Smooth muscle cell (in vitro differentiated cells): ENCODE data around the gene CUX1. TPM values are rescaled to one million over a fixed set of nuclear protein-coding genes. Genes with fewer than 3 reads are reported as not detected.

ENCODE experiments used
- DNase-seq: peaks from one replicate; lab custom pipeline; 2025; ENCODE audit not compliant: unreplicated experiment; lab: John Stamatoyannopoulos, UW
- H2AFZ ChIP-seq: fragments of 200-600 bp; sonication (generic); 2 replicates; pipeline ENCODE4 v1.6.0; 2016; ENCODE audit warnings: antibody characterized with exemption, low read depth, mild to moderate bottlenecking
- H3F3A ChIP-seq: fragments of 200-600 bp; sonication (generic); 2 replicates; pipeline ENCODE4 v1.6.0; 2017; ENCODE audit warnings: antibody characterized with exemption, low read depth
- H3K27ac ChIP-seq: fragments of 200-600 bp; sonication (generic); 2 replicates; pipeline ENCODE4 v1.5.1; 2016; ENCODE audit warnings: low read depth, mild to moderate bottlenecking
- H3K27me3 ChIP-seq: fragments of 200-600 bp; sonication (generic); 2 replicates; pipeline ENCODE4 v1.6.1; 2016; ENCODE audit warnings: low read depth, mild to moderate bottlenecking
- H3K36me3 ChIP-seq: fragments of 200-600 bp; sonication (generic); 2 replicates; pipeline ENCODE4 v1.5.1; 2016; ENCODE audit warnings: low read depth
- H3K4me1 ChIP-seq: fragments of 200-600 bp; sonication (generic); 2 replicates; pipeline ENCODE4 v1.5.1; 2016; ENCODE audit warnings: low read depth
- H3K4me2 ChIP-seq: fragments of 200-600 bp; sonication (generic); 2 replicates; pipeline ENCODE4 v1.6.0; 2016; ENCODE audit warnings: mild to moderate bottlenecking
- H3K4me3 ChIP-seq: fragments of 200-600 bp; sonication (generic); 2 replicates; pipeline ENCODE4 v1.5.1; 2016; ENCODE audit warnings: mild to moderate bottlenecking
- H3K79me2 ChIP-seq: fragments of 200-600 bp; sonication (generic); 2 replicates; pipeline ENCODE4 v1.6.0; 2016; ENCODE audit warnings: low read depth, mild to moderate bottlenecking
- H3K9ac ChIP-seq: fragments of 200-600 bp; sonication (generic); 2 replicates; pipeline ENCODE4 v1.6.0; 2016; ENCODE audit warnings: low read depth
- H3K9me3 ChIP-seq: fragments of 200-600 bp; sonication (generic); replicated peaks from 2 replicates; pipeline ENCODE4 v1.5.1; 2016; ENCODE audit warnings: low read depth
- H4K20me1 ChIP-seq: fragments of 200-600 bp; sonication (generic); 2 replicates; pipeline ENCODE4 v1.6.0; 2016; ENCODE audit warnings: low read depth
- WGBS: methylation state at CpG from one replicate; pipeline ENCODE4 v1.1.7; 2016; ENCODE audit warnings: low lambda C conversion rate; 5-methylcytosine and 5-hydroxymethylcytosine counted together
- polyA plus RNA-seq: library from polyadenylated mRNA; unstranded; fragments of >200 nt; fragmentation: Nextera tagmentation; extraction: Ambion mirVana; gene quantifications from 2 replicates; pipeline ENCODE4 v1.2.1, GENCODE V29; 2016
- total RNA-seq: library from RNA; depleted of rRNA; stranded (reverse); fragments of >200 nt; gene quantifications from 2 replicates; pipeline ENCODE4 v1.2.3, GENCODE V29; 2014
- TF ChIP-seq, protein P1 (sequence below): fragments of 200-600 bp; sonication (generic); IDR thresholded peaks from 2 replicates; pipeline ENCODE4 v1.5.1; 2017; ENCODE audit warnings: borderline replicate concordance, mild to moderate bottlenecking, antibody characterized with exemption; ENCODE audit not compliant: insufficient read depth, poor library complexity, severe bottlenecking

Gene CUX1
- total and polyA plus RNA-seq, 2 experiments from 2014 or later: 56.3 to 78.4 TPM

DNA sequence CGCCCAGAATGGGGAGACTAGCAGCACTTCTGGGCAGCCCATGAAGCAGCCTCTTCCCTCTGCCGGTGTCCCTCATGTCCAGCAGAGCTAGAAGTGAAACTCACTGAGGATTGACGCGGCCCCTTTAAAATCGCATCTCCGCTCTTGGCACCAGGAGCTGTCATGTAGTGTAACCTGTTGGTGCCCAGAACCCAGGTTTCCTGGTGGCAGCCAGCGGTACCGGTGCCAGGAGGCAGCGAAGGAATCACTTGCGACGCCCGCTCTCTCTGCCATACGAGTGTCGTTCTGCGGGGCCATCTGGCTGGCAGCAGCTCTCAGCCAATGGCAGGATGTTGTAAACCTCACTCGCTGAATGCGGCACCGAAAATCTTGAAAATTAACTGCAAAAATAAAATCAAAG lies 82.7 kb downstream of the CUX1 start:
- H3K9me3 ChIP-seq: no peaks in the 10 kb centered on the region
- peaks cover 100% of the 10 kb centered on the region for H3K79me2 ChIP-seq
- no peak for DNase-seq
- 96% methylated on average over 18 of the region's 18 CpGs for WGBS
- TF ChIP-seq, protein P1, sequence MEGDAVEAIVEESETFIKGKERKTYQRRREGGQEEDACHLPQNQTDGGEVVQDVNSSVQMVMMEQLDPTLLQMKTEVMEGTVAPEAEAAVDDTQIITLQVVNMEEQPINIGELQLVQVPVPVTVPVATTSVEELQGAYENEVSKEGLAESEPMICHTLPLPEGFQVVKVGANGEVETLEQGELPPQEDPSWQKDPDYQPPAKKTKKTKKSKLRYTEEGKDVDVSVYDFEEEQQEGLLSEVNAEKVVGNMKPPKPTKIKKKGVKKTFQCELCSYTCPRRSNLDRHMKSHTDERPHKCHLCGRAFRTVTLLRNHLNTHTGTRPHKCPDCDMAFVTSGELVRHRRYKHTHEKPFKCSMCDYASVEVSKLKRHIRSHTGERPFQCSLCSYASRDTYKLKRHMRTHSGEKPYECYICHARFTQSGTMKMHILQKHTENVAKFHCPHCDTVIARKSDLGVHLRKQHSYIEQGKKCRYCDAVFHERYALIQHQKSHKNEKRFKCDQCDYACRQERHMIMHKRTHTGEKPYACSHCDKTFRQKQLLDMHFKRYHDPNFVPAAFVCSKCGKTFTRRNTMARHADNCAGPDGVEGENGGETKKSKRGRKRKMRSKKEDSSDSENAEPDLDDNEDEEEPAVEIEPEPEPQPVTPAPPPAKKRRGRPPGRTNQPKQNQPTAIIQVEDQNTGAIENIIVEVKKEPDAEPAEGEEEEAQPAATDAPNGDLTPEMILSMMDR: no peak
- peaks cover 3% of the 10 kb centered on the region for H3F3A ChIP-seq
- H3K9ac ChIP-seq: no peak overlapping the region
- no peak overlapping the region for H2AFZ ChIP-seq
- no peak overlapping the region for H3K4me2 ChIP-seq
- H4K20me1 ChIP-seq: peaks cover 95% of the 10 kb centered on the region
- H3K4me3 ChIP-seq: no peak overlapping the region
- H3K36me3 ChIP-seq: no peaks in the 10 kb centered on the region
- no peak overlapping the region for H3K27ac ChIP-seq
- H3K4me1 ChIP-seq: no peaks in the 10 kb centered on the region
- no peaks in the 10 kb centered on the region for H3K27me3 ChIP-seq

DNA sequence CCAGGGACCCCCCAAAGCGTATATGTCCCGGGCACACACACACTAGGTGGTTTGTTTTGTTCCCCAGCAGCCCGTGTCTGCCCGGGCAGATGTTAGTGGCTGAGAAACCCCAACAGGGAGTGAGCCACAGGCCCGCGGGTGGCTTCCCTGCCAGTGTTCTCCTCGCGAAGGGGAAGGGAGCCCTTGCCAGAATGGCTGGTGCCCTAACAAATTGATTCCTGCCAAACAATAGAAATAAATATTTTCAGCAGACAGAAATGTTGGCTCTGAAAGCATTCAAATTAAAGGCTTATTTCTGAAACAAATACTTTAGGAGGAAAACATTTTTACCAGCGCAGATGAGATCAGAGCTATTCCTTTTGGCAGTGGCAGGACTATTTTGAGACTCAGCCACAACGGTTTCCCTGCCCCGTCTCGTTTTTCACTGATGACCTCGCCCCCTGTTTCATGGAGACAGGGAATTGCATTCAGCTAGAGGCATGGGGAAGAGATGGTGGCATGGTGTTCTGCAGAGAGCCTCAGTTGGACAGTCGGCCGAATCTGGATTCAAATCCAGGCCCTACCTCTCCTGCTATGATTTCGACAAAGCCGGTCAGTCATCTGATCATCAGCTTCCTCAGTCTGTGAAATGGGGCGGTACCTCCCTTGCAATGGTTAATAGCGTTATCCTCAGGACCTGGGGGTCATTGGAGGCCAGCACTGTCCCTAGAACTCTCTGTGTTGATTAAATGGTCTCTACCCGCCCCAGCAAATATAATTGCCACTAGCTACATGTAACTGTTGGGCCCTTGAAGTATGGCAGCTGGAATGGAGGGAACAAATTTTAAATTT lies 84.5 kb downstream of the CUX1 start:
- peaks cover 94% of the 10 kb centered on the region for H4K20me1 ChIP-seq
- no peaks in the 10 kb centered on the region for H3K36me3 ChIP-seq
- peaks cover 100% of the 10 kb centered on the region for H3K79me2 ChIP-seq
- H2AFZ ChIP-seq: no peak overlapping the region
- H3F3A ChIP-seq: no peaks in the 10 kb centered on the region
- no peaks in the 10 kb centered on the region for H3K27me3 ChIP-seq
- H3K4me1 ChIP-seq: no peaks in the 10 kb centered on the region
- WGBS: 84% methylated on average over 20 of the region's 20 CpGs
- no peak overlapping the region for H3K4me3 ChIP-seq
- TF ChIP-seq, protein P1: no peak
- no peak overlapping the region for H3K9ac ChIP-seq
- no peak overlapping the region for H3K4me2 ChIP-seq
- DNase-seq: no peak
- H3K9me3 ChIP-seq: no peaks in the 10 kb centered on the region
- no peak overlapping the region for H3K27ac ChIP-seq

DNA sequence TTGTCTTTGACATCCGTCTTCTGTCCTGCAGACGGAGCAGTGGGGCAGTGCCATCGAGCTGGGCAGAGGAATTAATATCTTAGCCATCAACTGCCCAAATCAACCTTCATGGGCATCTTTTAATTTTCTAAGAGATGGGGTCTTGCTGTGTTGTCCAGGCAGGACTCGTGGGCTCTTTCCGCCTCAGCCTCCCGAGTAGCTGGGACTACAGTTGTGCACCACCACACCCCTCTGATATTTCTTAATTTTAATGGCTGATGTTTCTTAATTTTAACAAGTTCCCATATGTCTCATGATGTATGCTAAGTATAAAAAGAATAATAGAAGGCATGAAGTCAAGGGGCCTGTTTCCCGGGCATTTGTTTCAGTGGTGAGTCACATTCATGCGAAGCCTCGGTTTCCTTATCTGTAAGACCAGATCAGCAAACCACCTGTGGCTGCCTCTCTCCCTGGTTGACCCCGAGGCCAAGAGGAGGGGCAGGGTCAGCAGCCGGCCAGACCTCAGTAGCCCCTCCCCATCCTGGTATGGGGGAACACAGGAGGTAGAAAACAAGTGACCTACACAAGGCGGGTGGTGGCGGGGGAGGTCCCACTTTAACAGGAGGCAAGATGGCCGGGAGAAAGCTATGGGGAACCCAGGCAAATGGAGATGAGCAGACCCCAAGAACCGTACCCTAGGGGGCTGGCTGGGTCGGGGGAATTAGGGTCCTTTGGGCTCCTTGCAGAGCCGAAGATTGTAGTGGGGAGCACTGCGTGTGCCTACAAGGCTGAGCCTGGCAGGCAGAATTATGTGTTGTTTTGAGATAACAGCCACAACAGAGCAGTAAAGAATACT lies 85.5 kb downstream of the CUX1 start:
- no peak overlapping the region for H3K4me2 ChIP-seq
- TF ChIP-seq, protein P1: no peak
- H3K27me3 ChIP-seq: no peaks in the 10 kb centered on the region
- H3K79me2 ChIP-seq: peaks cover 100% of the 10 kb centered on the region
- no peak for DNase-seq
- no peak overlapping the region for H2AFZ ChIP-seq
- no peak overlapping the region for H3K9ac ChIP-seq
- H4K20me1 ChIP-seq: peaks cover 94% of the 10 kb centered on the region
- no peaks in the 10 kb centered on the region for H3K4me1 ChIP-seq
- H3K27ac ChIP-seq: no peak overlapping the region
- H3K9me3 ChIP-seq: no peaks in the 10 kb centered on the region
- H3K36me3 ChIP-seq: no peaks in the 10 kb centered on the region
- H3K4me3 ChIP-seq: no peak overlapping the region
- no peaks in the 10 kb centered on the region for H3F3A ChIP-seq
- 76% methylated on average over 18 of the region's 18 CpGs for WGBS
